Tibial artery (tissue), 4 donors: ENCODE results near the gene USP11.
A peak's percentile ranks its signal among the peaks of the same experiment; 100 is the strongest.

Source experiments
- DNase-seq, 2 donors: peaks; one replicate each; pipeline ENCODE4 v3.0.0-alpha.2; 2019
- H3K27ac ChIP-seq, 2 donors: fragments of 200-600 bp; sonication (generic) in 1 of 2; 1 replicate in 1 of 2; 2 replicates in 1 of 2; pipeline ENCODE4 v1.5.1; 2018 to 2019; ENCODE audit warnings: mild to moderate bottlenecking in 1 of 2
- H3K27me3 ChIP-seq, 2 donors: fragments of 200-600 bp; sonication (generic) in 1 of 2; one replicate each; pipeline versions ENCODE4 v1.5.1 to v1.6.0; 2016 to 2019
- H3K36me3 ChIP-seq, 3 donors: fragments of 200-600 bp; sonication (generic) in 2 of 3; one replicate each; pipeline ENCODE4 v1.5.1; 2016 to 2019; ENCODE audit warnings: mild to moderate bottlenecking in 2 of 3
- H3K4me1 ChIP-seq, 4 donors: fragments of 200-600 bp; sonication (generic) in 2 of 4; 1 replicate in 3 of 4; 2 replicates in 1 of 4; pipeline ENCODE4 v1.5.1; 2016 to 2019
- H3K4me3 ChIP-seq, 2 donors: fragments of 200-600 bp; sonication (generic) in 1 of 2; 1 replicate in 1 of 2; 2 replicates in 1 of 2; pipeline ENCODE4 v1.5.1; 2018 to 2019; ENCODE audit warnings: mild to moderate bottlenecking in 2 of 2
- H3K9me3 ChIP-seq, 3 donors: fragments of 200-600 bp; sonication (generic) in 1 of 3; one replicate each; pipeline ENCODE4 v1.5.1; 2016 to 2019
- CTCF ChIP-seq, 2 experiments: fragments of 200-600 bp in 1 of 2; fragments of 450-650 bp in 1 of 2; IDR thresholded peaks; one replicate each; pipeline ENCODE4 v1.5.1; 2017 to 2019; ENCODE audit warnings: antibody characterized with exemption in 2 of 2, mild to moderate bottlenecking in 1 of 2, moderate library complexity in 1 of 2
- intact Hi-C: fragments of 100-400 bp; cut with DNase I; formaldehyde crosslinking; loops from one replicate; pipeline ENCODE4 v1.15.0; 2023; ENCODE audit warnings: low total_unique reads

USP11 gene

GRCh38 chrX:47204970-47205369, 27.8 kb upstream of the USP11 start:
- no peaks in the 10 kb centered on the region for H3K27me3 ChIP-seq
- TF ChIP-seq CTCF (IDR thresholded peaks at IDR 0.05) = no peak
- peaks cover 59 to 99% (median 98%) of the 10 kb centered on the region in 3 donors for H3K36me3 ChIP-seq
- H3K9me3 ChIP-seq = no peaks in the 10 kb centered on the region
- H3K27ac ChIP-seq = no peak overlapping the region
- no peaks in the 10 kb centered on the region for H3K4me1 ChIP-seq
- no peak overlapping the region for H3K4me3 ChIP-seq
- DNase-seq = no peak
- intact Hi-C loops = no loop called here

GRCh38 chrX:47206316-47206715, 26.5 kb upstream of the USP11 start:
- no peaks in the 10 kb centered on the region for H3K9me3 ChIP-seq
- TF ChIP-seq CTCF (IDR thresholded peaks at IDR 0.05) = no peak
- no peak for DNase-seq
- H3K27ac ChIP-seq = no peak overlapping the region
- peaks cover 52 to 99% (median 98%) of the 10 kb centered on the region in 3 donors for H3K36me3 ChIP-seq
- H3K4me3 ChIP-seq = no peak overlapping the region
- no peaks in the 10 kb centered on the region for H3K4me1 ChIP-seq
- H3K27me3 ChIP-seq = no peaks in the 10 kb centered on the region
- intact Hi-C loops = no loop called here

GRCh38 chrX:47208108-47208507, 24.7 kb upstream of the USP11 start:
- no peak for DNase-seq
- no peaks in the 10 kb centered on the region for H3K4me1 ChIP-seq
- no peaks in the 10 kb centered on the region for H3K27me3 ChIP-seq
- peaks cover 44 to 99% (median 98%) of the 10 kb centered on the region in 3 donors for H3K36me3 ChIP-seq
- no peak overlapping the region for H3K27ac ChIP-seq
- H3K4me3 ChIP-seq = no peak overlapping the region
- intact Hi-C loops = no loop called here
- H3K9me3 ChIP-seq = no peaks in the 10 kb centered on the region
- no peak for TF ChIP-seq CTCF (IDR thresholded peaks at IDR 0.05)

GRCh38 chrX:47209508-47210238, 23.1 kb upstream of the USP11 start:
- Histone ChIP-seq H3K4me1 (no peaks in the 10 kb centered on the region), H3K27ac (no peak overlapping the region), H3K27me3 (no peaks in the 10 kb centered on the region), H3K36me3 (peaks cover 40 to 100% (median 100%) of the 10 kb centered on the region in 3 donors), H3K9me3 (no peaks in the 10 kb centered on the region), H3K4me3 (no peak overlapping the region)
- intact Hi-C loops = no loop called here
- no peak for DNase-seq
- no peak for TF ChIP-seq CTCF (IDR thresholded peaks at IDR 0.05)

GRCh38 chrX:47210661-47211425, 22.0 kb upstream of the USP11 start:
- H3K4me1 ChIP-seq = no peaks in the 10 kb centered on the region
- H3K4me3 ChIP-seq = no peak overlapping the region
- no peaks in the 10 kb centered on the region for H3K9me3 ChIP-seq
- H3K27me3 ChIP-seq = no peaks in the 10 kb centered on the region
- H3K36me3 ChIP-seq = peaks cover 40 to 100% (median 100%) of the 10 kb centered on the region in 3 donors
- DNase-seq = peak in 1 of 2 donors; percentile 45
- intact Hi-C loops = no loop called here
- no peak overlapping the region for H3K27ac ChIP-seq
- TF ChIP-seq CTCF (IDR thresholded peaks at IDR 0.05) = no peak
